WTC11 (cell line): Measurements from ENCODE around the gene KSR1. TPM values are rescaled to one million over a fixed set of nuclear protein-coding genes. Genes with fewer than 3 reads are reported as not detected.

Source experiments
- ATAC-seq: fragments of 200-7000 bp; cut with Tn5 transposase; 2 replicates; pipeline ENCODE4 v1.10.0; 2021; ENCODE audit warnings: mild to moderate bottlenecking, moderate library complexity
- CTCF ChIA-PET: fragments of 300-600 bp; sonication (Branson Sonifier 250); formaldehyde crosslinking; loops from one replicate; lab custom pipeline; 2021; ENCODE audit warnings: antibody characterized with exemption; lab: Charles Lee
- POLR2A ChIA-PET: fragments of 350-600 bp; sonication (Branson Sonifier 250); formaldehyde crosslinking; loops from one replicate; lab custom pipeline; 2021; ENCODE audit warnings: antibody characterized with exemption; lab: Charles Lee
- DNase-seq: peaks from one replicate; pipeline ENCODE4 v3.0.0; 2021; ENCODE audit warnings: low spot score
- H3K27ac Mint-ChIP-seq: 2 replicates; pipeline ENCODE4 v1.8.0; 2021; ENCODE audit warnings: mixed read lengths
- H3K27me3 Mint-ChIP-seq: 2 replicates; pipeline ENCODE4 v1.8.0; 2021; ENCODE audit warnings: low read depth, mild to moderate bottlenecking, moderate library complexity, mixed read lengths
- H3K36me3 Mint-ChIP-seq: 2 replicates; pipeline ENCODE4 v1.8.0; 2021; ENCODE audit warnings: mixed read lengths
- H3K4me1 Mint-ChIP-seq: 2 replicates; pipeline ENCODE4 v1.8.0; 2022; ENCODE audit warnings: mixed read lengths
- H3K4me3 Mint-ChIP-seq: 2 replicates; pipeline ENCODE4 v1.8.0; 2021; ENCODE audit warnings: mild to moderate bottlenecking, moderate library complexity, mixed read lengths
- H3K9me3 Mint-ChIP-seq: 2 replicates; pipeline ENCODE4 v1.8.0; 2021; ENCODE audit warnings: mixed read lengths
- CBFB ChIP-seq: sonication (generic); formaldehyde crosslinking; IDR thresholded peaks from 2 replicates; pipeline ENCODE4 v1.8.1; 2022; ENCODE audit warnings: mild to moderate bottlenecking, low read depth, missing genetic modification reagents
- CREM ChIP-seq: sonication (generic); formaldehyde crosslinking; IDR thresholded peaks from 2 replicates; pipeline ENCODE4 v1.8.1; 2022; ENCODE audit warnings: mild to moderate bottlenecking, missing genetic modification reagents, moderate library complexity
- ELF4 ChIP-seq: sonication (generic); formaldehyde crosslinking; IDR thresholded peaks from 2 replicates; pipeline ENCODE4 v1.8.1; 2022; ENCODE audit warnings: low read depth, mild to moderate bottlenecking, moderate library complexity, missing genetic modification reagents
- ESRRA ChIP-seq: sonication (generic); formaldehyde crosslinking; IDR thresholded peaks from 2 replicates; pipeline ENCODE4 v1.8.1; 2022; ENCODE audit warnings: mild to moderate bottlenecking, missing genetic modification reagents, borderline replicate concordance
- ETV6 ChIP-seq: sonication (generic); formaldehyde crosslinking; IDR thresholded peaks from 2 replicates; pipeline ENCODE4 v1.8.1; 2022; ENCODE audit warnings: mild to moderate bottlenecking, missing genetic modification reagents
- FOXK1 ChIP-seq: sonication (generic); formaldehyde crosslinking; IDR thresholded peaks from 2 replicates; pipeline ENCODE4 v1.8.0; 2022; ENCODE audit warnings: mild to moderate bottlenecking, moderate library complexity, missing genetic modification reagents
- FOXP4 ChIP-seq: sonication (generic); formaldehyde crosslinking; IDR thresholded peaks from 2 replicates; pipeline ENCODE4 v1.8.0; 2022; ENCODE audit warnings: mild to moderate bottlenecking, missing genetic modification reagents
- IRF1 ChIP-seq: sonication (generic); formaldehyde crosslinking; IDR thresholded peaks from 2 replicates; pipeline ENCODE4 v1.8.0; 2023; ENCODE audit warnings: missing genetic modification reagents
- NFATC4 ChIP-seq: fragments of 250-450 bp; sonication (Bioruptor Pico); IDR thresholded peaks from 2 replicates; pipeline ENCODE4 v1.9.0; 2021; ENCODE audit warnings: mild to moderate bottlenecking
- NFE2L1 ChIP-seq: sonication (generic); formaldehyde crosslinking; IDR thresholded peaks from 2 replicates; pipeline ENCODE4 v1.8.1; 2023; ENCODE audit warnings: missing genetic modification reagents
- RORB ChIP-seq: fragments of 250-450 bp; sonication (Bioruptor Pico); IDR thresholded peaks from 2 replicates; pipeline ENCODE4 v1.9.0; 2021; ENCODE audit warnings: mild to moderate bottlenecking
- SMAD3 ChIP-seq: sonication (generic); formaldehyde crosslinking; IDR thresholded peaks from 2 replicates; pipeline ENCODE4 v1.8.0; 2022; ENCODE audit warnings: missing genetic modification reagents, mild to moderate bottlenecking, borderline replicate concordance
- SOX15 ChIP-seq: fragments of 250-450 bp; sonication (Bioruptor Pico); IDR thresholded peaks from 2 replicates; pipeline ENCODE4 v1.9.0; 2021; ENCODE audit warnings: mild to moderate bottlenecking
- TEAD1 ChIP-seq: sonication (generic); formaldehyde crosslinking; IDR thresholded peaks from 2 replicates; pipeline ENCODE4 v1.8.0; 2022; ENCODE audit warnings: mild to moderate bottlenecking, missing genetic modification reagents
- TEAD4 ChIP-seq: sonication (generic); formaldehyde crosslinking; IDR thresholded peaks from 2 replicates; pipeline ENCODE4 v1.8.0; 2022; ENCODE audit warnings: mild to moderate bottlenecking, missing genetic modification reagents
- USF1 ChIP-seq: sonication (generic); formaldehyde crosslinking; IDR thresholded peaks from 2 replicates; pipeline ENCODE4 v1.8.0; 2022; ENCODE audit warnings: mild to moderate bottlenecking, missing genetic modification reagents
- ZBTB21 ChIP-seq: sonication (generic); formaldehyde crosslinking; IDR thresholded peaks from 2 replicates; pipeline ENCODE4 v1.8.1; 2023; ENCODE audit warnings: mild to moderate bottlenecking, missing genetic modification reagents, borderline replicate concordance
- ZNF138 ChIP-seq: sonication (generic); formaldehyde crosslinking; conservative IDR thresholded peaks from 2 replicates; pipeline ENCODE4 v1.8.1; 2022; ENCODE audit warnings: mild to moderate bottlenecking, moderate library complexity, missing genetic modification reagents
- ZNF219 ChIP-seq: sonication (generic); formaldehyde crosslinking; IDR thresholded peaks from 2 replicates; pipeline ENCODE4 v1.8.0; 2023; ENCODE audit warnings: missing genetic modification reagents, mild to moderate bottlenecking, borderline replicate concordance
- ZNF281 ChIP-seq: sonication (generic); formaldehyde crosslinking; IDR thresholded peaks from 2 replicates; pipeline ENCODE4 v1.8.0; 2023; ENCODE audit warnings: mild to moderate bottlenecking, missing genetic modification reagents
- ZNF512 ChIP-seq: sonication (generic); formaldehyde crosslinking; IDR thresholded peaks from 2 replicates; pipeline ENCODE4 v1.8.1; 2022; ENCODE audit warnings: missing genetic modification reagents, borderline replicate concordance
- ZNF671 ChIP-seq: fragments of 250-450 bp; sonication (Bioruptor Pico); IDR thresholded peaks from 2 replicates; pipeline ENCODE4 v1.8.0; 2021; ENCODE audit warnings: mild to moderate bottlenecking
- total RNA-seq: library from RNA; stranded (reverse); gene quantifications from 3 replicates; pipeline ENCODE4 v1.2.3, GENCODE V29; 2021
- TF ChIP-seq, protein P1 (sequence below): sonication (generic); formaldehyde crosslinking; IDR thresholded peaks from 2 replicates; pipeline ENCODE4 v1.8.1; 2023; ENCODE audit warnings: mild to moderate bottlenecking, missing genetic modification reagents

Gene KSR1
- total RNA-seq, 1 experiment from 2014 or later = 45.5 TPM

- Mint-ChIP-seq H3K9me3 (no peaks in the 10 kb centered on the region), H3K27me3 (no peaks in the 10 kb centered on the region), H3K4me3 (no peak overlapping the region), H3K4me1 (peaks cover 54% of the 10 kb centered on the region), H3K27ac (peak overlapping the region; percentile 73), H3K36me3 (no peaks in the 10 kb centered on the region)
- ChIA-PET POLR2A (no interaction called here), CTCF (interaction anchor here (0.7 to 3.5 kb wide), 16 partner anchors 11 to 186 kb away, joined by 3 to 19 read pairs (median 4); no protein-coding TSS in a partner anchor)
- TF ChIP-seq FOXP4 = no peak
- no peak for TF ChIP-seq NFE2L1 (CRISPR knock-in tag)
- no peak for TF ChIP-seq SOX15 (CRISPR knock-in tag)
- TF ChIP-seq USF1 (CRISPR knock-in tag) = no peak
- TF ChIP-seq, protein P1, sequence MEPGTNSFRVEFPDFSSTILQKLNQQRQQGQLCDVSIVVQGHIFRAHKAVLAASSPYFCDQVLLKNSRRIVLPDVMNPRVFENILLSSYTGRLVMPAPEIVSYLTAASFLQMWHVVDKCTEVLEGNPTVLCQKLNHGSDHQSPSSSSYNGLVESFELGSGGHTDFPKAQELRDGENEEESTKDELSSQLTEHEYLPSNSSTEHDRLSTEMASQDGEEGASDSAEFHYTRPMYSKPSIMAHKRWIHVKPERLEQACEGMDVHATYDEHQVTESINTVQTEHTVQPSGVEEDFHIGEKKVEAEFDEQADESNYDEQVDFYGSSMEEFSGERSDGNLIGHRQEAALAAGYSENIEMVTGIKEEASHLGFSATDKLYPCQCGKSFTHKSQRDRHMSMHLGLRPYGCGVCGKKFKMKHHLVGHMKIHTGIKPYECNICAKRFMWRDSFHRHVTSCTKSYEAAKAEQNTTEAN = no peak
- TF ChIP-seq NFATC4 (CRISPR knock-in tag) = no peak
- no peak for DNase-seq
- ATAC-seq = no peak
Measured at GRCh38 chr17:27535178-27535928, 79.1 kb downstream of the KSR1 start.

DNA sequence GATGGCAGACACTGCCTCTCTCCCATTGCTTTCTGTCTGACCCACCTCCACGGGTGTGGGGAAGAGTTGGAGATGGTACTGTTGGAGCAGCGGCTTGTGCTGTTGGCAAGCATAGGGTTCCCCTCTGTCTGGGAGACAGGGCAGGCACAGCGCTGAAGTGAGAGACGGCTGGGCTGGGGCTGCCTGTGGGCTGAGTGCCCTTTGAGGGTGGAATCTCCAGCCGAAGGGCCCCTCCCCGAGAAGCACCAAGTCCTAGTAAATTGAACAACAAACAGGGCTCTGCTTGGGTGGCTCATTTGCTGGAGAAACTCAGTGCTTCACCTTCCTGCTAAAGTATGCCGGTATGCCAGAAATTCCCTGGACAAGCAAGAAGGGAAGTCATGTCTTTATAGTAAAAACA is 79.7 kb downstream of the KSR1 start:
- DNase-seq (no peak), ATAC-seq (no peak)
- ChIA-PET POLR2A (no interaction called here), CTCF (interaction anchor here (0.7 to 3.5 kb wide), 6 partner anchors 10 to 81 kb away, joined by 3 to 19 read pairs (median 6); no protein-coding TSS in a partner anchor)
- TF ChIP-seq ZNF219 (CRISPR knock-in tag) (no peak), ZNF671 (CRISPR knock-in tag) (no peak), ZNF512 (CRISPR knock-in tag) (no peak), FOXK1 (CRISPR knock-in tag) (no peak), USF1 (CRISPR knock-in tag) (no peak), SMAD3 (CRISPR knock-in tag) (no peak), RORB (CRISPR knock-in tag) (no peak), ESRRA (no peak), TEAD4 (CRISPR knock-in tag) (no peak), IRF1 (CRISPR knock-in tag) (no peak), ZNF138 (CRISPR knock-in tag) (no peak), ZNF281 (CRISPR knock-in tag) (no peak), ELF4 (no peak), ETV6 (CRISPR knock-in tag) (no peak), TEAD1 (CRISPR knock-in tag) (no peak), CREM (CRISPR knock-in tag) (no peak), ZBTB21 (no peak), CBFB (CRISPR knock-in tag) (no peak)
- Mint-ChIP-seq H3K4me1 (peaks cover 48% of the 10 kb centered on the region), H3K27ac (peak overlapping the region; percentile 73), H3K4me3 (no peak overlapping the region), H3K36me3 (no peaks in the 10 kb centered on the region), H3K27me3 (no peaks in the 10 kb centered on the region), H3K9me3 (no peaks in the 10 kb centered on the region)
